Measurements from ENCODE around the gene SEL1L2.
"Not testable (repeated sequence)": the region's sequence is repeated elsewhere in the genome, so short reads cannot be mapped to it uniquely, and the experiment has no call there.

GRCh38 chr20:13991955-13992354 is 1.5 kb upstream of the SEL1L2 start:
- TF ChIP-seq CTCF, POLR2A (IDR thresholded peaks at IDR 0.05): not testable (repeated sequence)

Measured in right lobe of liver (tissue), 4 donors.